HepG2 (cell line): Measurements from ENCODE around the gene PGC. TPM values are rescaled to one million over a fixed set of nuclear protein-coding genes. Genes with fewer than 3 reads are reported as not detected.

Source experiments
- BHLHE40 ChIP-seq: IDR thresholded peaks from 2 replicates; pipeline ENCODE4 v1.6.1; 2011; ENCODE audit warnings: low read length, improper control_type of control experiment
- CBX5 ChIP-seq: sonication (generic); formaldehyde crosslinking; IDR thresholded peaks from 2 replicates; pipeline ENCODE4 v1.4.0; 2020; ENCODE audit warnings: missing genetic modification reagents, borderline replicate concordance
- CEBPB ChIP-seq: IDR thresholded peaks from 2 replicates; pipeline ENCODE4 v1.6.1; 2011; ENCODE audit warnings: low read depth, low read length, improper control_type of control experiment, borderline replicate concordance
- ETV5 ChIP-seq: IDR thresholded peaks from 2 replicates; pipeline ENCODE4 v1.6.1; 2018; ENCODE audit warnings: missing biosample characterization, missing genetic modification reagents, inconsistent platforms, borderline replicate concordance
- FOSL2 ChIP-seq: sonication (generic); formaldehyde crosslinking; IDR thresholded peaks from 2 replicates; pipeline ENCODE4 v1.4.0; 2020; ENCODE audit warnings: missing genetic modification reagents
- MAFF ChIP-seq: IDR thresholded peaks from 2 replicates; pipeline ENCODE4 v1.6.1; 2011; ENCODE audit warnings: low read depth, low read length, improper control_type of control experiment
- MIER3 ChIP-seq: IDR thresholded peaks from 2 replicates; pipeline ENCODE4 v1.6.1; 2016; ENCODE audit warnings: missing compliant biosample characterization, borderline replicate concordance
- NRL ChIP-seq: sonication (generic); formaldehyde crosslinking; IDR thresholded peaks from 2 replicates; pipeline ENCODE4 v1.5.0; 2020; ENCODE audit warnings: missing genetic modification reagents, mild to moderate bottlenecking, moderate library complexity, borderline replicate concordance
- POLR2G ChIP-seq: fragments of 200-400 bp; formaldehyde crosslinking; IDR thresholded peaks from 2 replicates; pipeline ENCODE4 v1.6.1; 2018; ENCODE audit warnings: mild to moderate bottlenecking, low read depth, low read length, moderate library complexity
- SIX4 ChIP-seq: sonication (generic); formaldehyde crosslinking; IDR thresholded peaks from 2 replicates; pipeline ENCODE4 v1.4.0; 2020; ENCODE audit warnings: missing genetic modification reagents
- STAT5B ChIP-seq: sonication (generic); formaldehyde crosslinking; IDR thresholded peaks from 2 replicates; pipeline ENCODE4 v1.4.0; 2020; ENCODE audit warnings: missing genetic modification reagents
- ZFX ChIP-seq: sonication (generic); formaldehyde crosslinking; IDR thresholded peaks from 2 replicates; pipeline ENCODE4 v1.4.0; 2020; ENCODE audit warnings: mild to moderate bottlenecking, low read depth, missing genetic modification reagents, moderate library complexity
- ZFY ChIP-seq: sonication (generic); formaldehyde crosslinking; IDR thresholded peaks from 2 replicates; pipeline ENCODE4 v1.4.0; 2020; ENCODE audit warnings: missing genetic modification reagents
- ZNF331 ChIP-seq: sonication (generic); formaldehyde crosslinking; IDR thresholded peaks from 2 replicates; pipeline ENCODE4 v1.4.0; 2020; ENCODE audit warnings: missing genetic modification reagents
- ZNF407 ChIP-seq: sonication (generic); formaldehyde crosslinking; IDR thresholded peaks from one replicate; pipeline ENCODE4 v1.5.1; 2020; ENCODE audit warnings: mild to moderate bottlenecking, missing genetic modification reagents; ENCODE audit errors: not compliant biosample characterization
- ZNF432 ChIP-seq: sonication (generic); formaldehyde crosslinking; IDR thresholded peaks from 2 replicates; pipeline ENCODE4 v1.5.0; 2020; ENCODE audit warnings: missing genetic modification reagents, mild to moderate bottlenecking, borderline replicate concordance
- ZNF768 ChIP-seq: sonication (generic); formaldehyde crosslinking; IDR thresholded peaks from 2 replicates; pipeline ENCODE4 v1.4.0; 2020; ENCODE audit warnings: missing genetic modification reagents
- ZNF777 ChIP-seq: sonication (generic); formaldehyde crosslinking; IDR thresholded peaks from 2 replicates; pipeline ENCODE4 v1.4.0; 2020; ENCODE audit warnings: missing genetic modification reagents
- ZNF883 ChIP-seq: sonication (generic); formaldehyde crosslinking; IDR thresholded peaks from 2 replicates; pipeline ENCODE4 v1.5.1; 2020; ENCODE audit warnings: mild to moderate bottlenecking, missing genetic modification reagents; ENCODE audit errors: not compliant biosample characterization
- polyA plus RNA-seq, 8 experiments: library from polyadenylated mRNA; depleted of rRNA in 3 of 8; stranded (reverse) in 7 of 8; unstranded in 1 of 8; fragments of >200 nt; fragmentation: Illumina TruSeq in 4 of 8; extraction: Trizol in 4 of 8; gene quantifications; 2 replicates each; pipeline versions ENCODE4 v1.2.1 to v1.2.3, GENCODE V29; 2011 to 2016; ENCODE audit warnings: low read depth in 4 of 8, missing spikeins in 1 of 8, mixed read lengths in 1 of 8; ENCODE audit not compliant: insufficient read depth in 1 of 8
- total RNA-seq, 5 experiments: library from RNA; depleted of rRNA; stranded (reverse); fragments of >200 nt; fragmentation: Illumina TruSeq; extraction: Trizol; gene quantifications; 2 replicates each; pipeline ENCODE4 v1.2.3, GENCODE V29; 2016; ENCODE audit warnings: low read depth in 1 of 5
- TF ChIP-seq, protein P1 (sequence below): fragments of 450-650 bp; IDR thresholded peaks from 2 replicates; pipeline ENCODE4 v1.6.1; 2017; ENCODE audit warnings: mild to moderate bottlenecking
- TF ChIP-seq, protein P2 (sequence below): sonication (generic); formaldehyde crosslinking; IDR thresholded peaks from 2 replicates; pipeline ENCODE4 v1.4.0; 2020; ENCODE audit warnings: low read depth, mild to moderate bottlenecking, missing genetic modification reagents

PGC gene
- total and polyA plus RNA-seq, 2 of the 13 experiments (the other 11 are each of a cell fraction or from before 2014, with no cell fraction given): 426 to 502 TPM

- TF ChIP-seq ZNF407 (CRISPR knock-in tag) (no peak), STAT5B (CRISPR knock-in tag) (no peak), MIER3 (CRISPR knock-in tag) (no peak), CEBPB (no peak), ZNF432 (CRISPR knock-in tag) (no peak), ZNF777 (CRISPR knock-in tag) (peak; percentile 79; the same call in 1 of the 2 replicates), ZFX (CRISPR knock-in tag) (0 out of 2 replicates have a peak, but pooled peaks have one; percentile 28), FOSL2 (CRISPR knock-in tag) (no peak), CBX5 (no peak), ETV5 (peak; percentile 34; the same call in 1 of the 2 replicates), ZNF768 (CRISPR knock-in tag) (no peak), ZFY (CRISPR knock-in tag) (no peak), NRL (CRISPR knock-in tag) (0 out of 2 replicates have a peak, but pooled peaks have one; percentile 48), POLR2G (no peak), ZNF331 (CRISPR knock-in tag) (no peak), SIX4 (CRISPR knock-in tag) (no peak), ZNF883 (no peak), BHLHE40 (no peak), MAFF (no peak)
- TF ChIP-seq, protein P1, sequence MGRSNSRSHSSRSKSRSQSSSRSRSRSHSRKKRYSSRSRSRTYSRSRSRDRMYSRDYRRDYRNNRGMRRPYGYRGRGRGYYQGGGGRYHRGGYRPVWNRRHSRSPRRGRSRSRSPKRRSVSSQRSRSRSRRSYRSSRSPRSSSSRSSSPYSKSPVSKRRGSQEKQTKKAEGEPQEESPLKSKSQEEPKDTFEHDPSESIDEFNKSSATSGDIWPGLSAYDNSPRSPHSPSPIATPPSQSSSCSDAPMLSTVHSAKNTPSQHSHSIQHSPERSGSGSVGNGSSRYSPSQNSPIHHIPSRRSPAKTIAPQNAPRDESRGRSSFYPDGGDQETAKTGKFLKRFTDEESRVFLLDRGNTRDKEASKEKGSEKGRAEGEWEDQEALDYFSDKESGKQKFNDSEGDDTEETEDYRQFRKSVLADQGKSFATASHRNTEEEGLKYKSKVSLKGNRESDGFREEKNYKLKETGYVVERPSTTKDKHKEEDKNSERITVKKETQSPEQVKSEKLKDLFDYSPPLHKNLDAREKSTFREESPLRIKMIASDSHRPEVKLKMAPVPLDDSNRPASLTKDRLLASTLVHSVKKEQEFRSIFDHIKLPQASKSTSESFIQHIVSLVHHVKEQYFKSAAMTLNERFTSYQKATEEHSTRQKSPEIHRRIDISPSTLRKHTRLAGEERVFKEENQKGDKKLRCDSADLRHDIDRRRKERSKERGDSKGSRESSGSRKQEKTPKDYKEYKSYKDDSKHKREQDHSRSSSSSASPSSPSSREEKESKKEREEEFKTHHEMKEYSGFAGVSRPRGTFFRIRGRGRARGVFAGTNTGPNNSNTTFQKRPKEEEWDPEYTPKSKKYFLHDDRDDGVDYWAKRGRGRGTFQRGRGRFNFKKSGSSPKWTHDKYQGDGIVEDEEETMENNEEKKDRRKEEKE: no peak
- TF ChIP-seq, protein P2, sequence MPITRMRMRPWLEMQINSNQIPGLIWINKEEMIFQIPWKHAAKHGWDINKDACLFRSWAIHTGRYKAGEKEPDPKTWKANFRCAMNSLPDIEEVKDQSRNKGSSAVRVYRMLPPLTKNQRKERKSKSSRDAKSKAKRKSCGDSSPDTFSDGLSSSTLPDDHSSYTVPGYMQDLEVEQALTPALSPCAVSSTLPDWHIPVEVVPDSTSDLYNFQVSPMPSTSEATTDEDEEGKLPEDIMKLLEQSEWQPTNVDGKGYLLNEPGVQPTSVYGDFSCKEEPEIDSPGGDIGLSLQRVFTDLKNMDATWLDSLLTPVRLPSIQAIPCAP (CRISPR knock-in tag): no peak
These were observed 9.2 kb upstream of the PGC start (continued) for GRCh38 chr6:41756354-41756753.
